ENCODE data around the gene MED1. TPM values are rescaled to one million over a fixed set of nuclear protein-coding genes. Genes with fewer than 3 reads are reported as not detected.

Gene MED1
- polyA plus RNA-seq, 1 of the 3 experiments (the other 2 are of a cell fraction): 12.3 TPM

GRCh38 chr17:39416141-39416540, 34.9 kb downstream of the MED1 start:
- WGBS (ENCODE audit: low lambda C conversion rate): 93% methylated on average over 1 of the region's 1 CpG
- no peak for DNase-seq
- POLR2A ChIA-PET: no interaction called here

GRCh38 chr17:39410279-39410678, 40.8 kb downstream of the MED1 start:
- POLR2A ChIA-PET: no interaction called here
- H3K27me3 ChIP-seq (ENCODE audit: insufficient read depth): no peaks in the 10 kb centered on the region
- WGBS (ENCODE audit: low lambda C conversion rate): 100% methylated on average over 5 of the region's 13 CpGs

More at GRCh38 chr17:39416141-39416540, 34.9 kb downstream of the MED1 start:
- H4K20me1 ChIP-seq (ENCODE audit: insufficient read depth): no peaks in the 10 kb centered on the region
- H3K79me2 ChIP-seq (ENCODE audit: insufficient read depth): no peaks in the 10 kb centered on the region
- H3K36me3 ChIP-seq (replicated peaks in 1 of 2; ENCODE audit: control insufficient read depth in 1 of 2, insufficient read depth in 2 of 2, low read length in 1 of 2): peaks cover 29 to 47% of the 10 kb centered on the region in 2 experiments
- no peak for TF ChIP-seq ELF1 (IDR thresholded peaks at IDR 0.05)
- TF ChIP-seq MXI1 (IDR thresholded peaks at IDR 0.05; ENCODE audit: low read depth, low read length): no peak
- TF ChIP-seq MEF2A (IDR thresholded peaks at IDR 0.05; ENCODE audit: borderline replicate concordance, low read depth): no peak
- no peak for TF ChIP-seq USF1 (IDR thresholded peaks at IDR 0.05; ENCODE audit: borderline replicate concordance, low read depth)
- no peak for TF ChIP-seq EP300 (IDR thresholded peaks at IDR 0.05; ENCODE audit: borderline replicate concordance in 1 of 2, low read depth in 1 of 2, low read length in 1 of 2)
- no peak for TF ChIP-seq YY1 (IDR thresholded peaks at IDR 0.05; ENCODE audit: low read depth)
- TF ChIP-seq TAF1 (IDR thresholded peaks at IDR 0.05; ENCODE audit: borderline replicate concordance, low read depth, low read length): no peak
- TF ChIP-seq CTCF (IDR thresholded peaks at IDR 0.05): no peak
- no peaks in the 10 kb centered on the region for H3K9me2 ChIP-seq
- no peaks in the 10 kb centered on the region for H3K27me3 ChIP-seq (ENCODE audit: insufficient read depth)
- CTCF ChIA-PET: interaction anchor here (0.7 to 1.3 kb wide), 3 partner anchors 47 to 209 kb away, joined by 3 to 5 read pairs (median 3); no protein-coding TSS in a partner anchor
- H3K4me2 ChIP-seq: no peak overlapping the region
- H3F3A ChIP-seq (replicated peaks; ENCODE audit: insufficient read depth): peaks cover 4% of the 10 kb centered on the region
- no peak overlapping the region for H2AFZ ChIP-seq (ENCODE audit: low read depth)
- H3K27ac ChIP-seq (ENCODE audit: low read depth in 2 of 2, low read length in 1 of 2): no peak overlapping the region
- H3K9ac ChIP-seq: no peak overlapping the region
- H3K4me3 ChIP-seq (ENCODE audit: low read depth in 2 of 2, low read length in 1 of 2): no peak overlapping the region
- H3K9me3 ChIP-seq: no peaks in the 10 kb centered on the region
- H3K4me1 ChIP-seq (ENCODE audit: control insufficient read depth in 1 of 2, insufficient read depth in 2 of 2, low read depth in 1 of 2, low read length in 1 of 2): no peaks in the 10 kb centered on the region

GRCh38 chr17:39408360-39408759, 42.7 kb downstream of the MED1 start:
- Histone ChIP-seq H3K36me3 (replicated peaks in 1 of 2; ENCODE audit: control insufficient read depth in 1 of 2, insufficient read depth in 2 of 2, low read length in 1 of 2) (peaks cover 47 to 52% of the 10 kb centered on the region in 2 experiments), H4K20me1 (ENCODE audit: insufficient read depth) (peaks cover 9% of the 10 kb centered on the region; the same call in 1 of the 2 replicates), H3K4me2 (no peak overlapping the region), H3K27ac (ENCODE audit: low read depth in 2 of 2, low read length in 1 of 2) (no peak overlapping the region), H2AFZ (ENCODE audit: low read depth) (no peak overlapping the region), H3K4me1 (ENCODE audit: control insufficient read depth in 1 of 2, insufficient read depth in 2 of 2, low read depth in 1 of 2, low read length in 1 of 2) (peaks cover 0 to 7% of the 10 kb centered on the region in 2 experiments; a peak in 1 of 4 replicates), H3K79me2 (ENCODE audit: insufficient read depth) (0 out of 2 replicates have a peak, but pooled peaks cover 3% of the 10 kb centered on the region), H3K9me2 (no peaks in the 10 kb centered on the region), H3K9ac (no peak overlapping the region), H3K4me3 (ENCODE audit: low read depth in 2 of 2, low read length in 1 of 2) (no peak overlapping the region), H3F3A (replicated peaks; ENCODE audit: insufficient read depth) (peaks cover 43% of the 10 kb centered on the region), H3K9me3 (no peaks in the 10 kb centered on the region), H3K27me3 (ENCODE audit: insufficient read depth) (no peaks in the 10 kb centered on the region)
- ChIA-PET POLR2A (no interaction called here), CTCF (no interaction called here)
- WGBS (ENCODE audit: low lambda C conversion rate): 86% methylated on average over 2 of the region's 2 CpGs
- DNase-seq: no peak
- TF ChIP-seq TAF1 (IDR thresholded peaks at IDR 0.05; ENCODE audit: borderline replicate concordance, low read depth, low read length): no peak
- no peak for TF ChIP-seq USF1 (IDR thresholded peaks at IDR 0.05; ENCODE audit: borderline replicate concordance, low read depth)
- TF ChIP-seq CTCF (IDR thresholded peaks at IDR 0.05): no peak
- TF ChIP-seq CHD2 (IDR thresholded peaks at IDR 0.05; ENCODE audit: low read length, partially characterized antibody): no peak
- TF ChIP-seq RXRA (IDR thresholded peaks at IDR 0.05; ENCODE audit: borderline replicate concordance, low read depth): no peak

More at GRCh38 chr17:39410279-39410678, 40.8 kb downstream of the MED1 start:
- CTCF ChIA-PET: no interaction called here
- Histone ChIP-seq H3K4me1 (ENCODE audit: control insufficient read depth in 1 of 2, insufficient read depth in 2 of 2, low read depth in 1 of 2, low read length in 1 of 2) (no peaks in the 10 kb centered on the region), H3F3A (replicated peaks; ENCODE audit: insufficient read depth) (peaks cover 29% of the 10 kb centered on the region), H3K9ac (no peak overlapping the region), H3K9me2 (no peaks in the 10 kb centered on the region), H3K9me3 (no peaks in the 10 kb centered on the region), H3K79me2 (ENCODE audit: insufficient read depth) (no peaks in the 10 kb centered on the region), H3K4me2 (no peak overlapping the region), H3K27ac (ENCODE audit: low read depth in 2 of 2, low read length in 1 of 2) (no peak overlapping the region), H4K20me1 (ENCODE audit: insufficient read depth) (no peaks in the 10 kb centered on the region), H2AFZ (ENCODE audit: low read depth) (no peak overlapping the region), H3K36me3 (replicated peaks in 1 of 2; ENCODE audit: control insufficient read depth in 1 of 2, insufficient read depth in 2 of 2, low read length in 1 of 2) (peaks cover 53 to 57% of the 10 kb centered on the region in 2 experiments), H3K4me3 (ENCODE audit: low read depth in 2 of 2, low read length in 1 of 2) (no peak overlapping the region)
- DNase-seq: no peak
- TF ChIP-seq ELF1 (IDR thresholded peaks at IDR 0.05): no peak
- TF ChIP-seq TEAD4 (IDR thresholded peaks at IDR 0.05; ENCODE audit: borderline replicate concordance, insufficient read depth): no peak

All from SK-N-SH (cell line).